Heart right ventricle (tissue), 16 donors: ENCODE measurements around the gene CTDNEP1. TPM values are rescaled to one million over a fixed set of nuclear protein-coding genes. Genes with fewer than 3 reads are reported as not detected.

ENCODE experiments used
- ATAC-seq, 8 donors: fragments of 200-7000 bp; cut with Tn5 transposase; one replicate each; pipeline ENCODE4 v1.9.1; 2020; ENCODE audit warnings: mild to moderate bottlenecking in 8 of 8, moderate library complexity in 8 of 8, moderate number of reproducible peaks in 1 of 8
- DNase-seq, 2 donors: peaks; one replicate each; pipeline ENCODE4 v3.0.0-alpha.2; 2020
- H3K27ac ChIP-seq, 10 donors: fragments of 200-600 bp; sonication (generic) in 2 of 10; one replicate each; pipeline versions ENCODE4 v1.5.0 to v1.8.0; 2020 to 2022; ENCODE audit warnings: mild to moderate bottlenecking in 3 of 10
- H3K27me3 ChIP-seq, 7 donors: fragments of 200-600 bp; one replicate each; pipeline ENCODE4 v1.8.0; 2021 to 2022; ENCODE audit warnings: mild to moderate bottlenecking in 2 of 7
- H3K36me3 ChIP-seq, 9 donors: fragments of 200-600 bp; sonication (generic) in 1 of 9; one replicate each; pipeline versions ENCODE4 v1.5.0 to v1.8.0; 2020 to 2022; ENCODE audit warnings: mild to moderate bottlenecking in 2 of 9
- H3K4me1 ChIP-seq, 9 donors: fragments of 200-600 bp; sonication (generic) in 1 of 9; one replicate each; pipeline versions ENCODE4 v1.5.0 to v1.8.0; 2020 to 2022; ENCODE audit warnings: mild to moderate bottlenecking in 4 of 9
- H3K4me3 ChIP-seq, 10 donors: fragments of 200-600 bp; sonication (generic) in 2 of 10; one replicate each; pipeline versions ENCODE4 v1.5.0 to v1.8.0; 2020 to 2022; ENCODE audit warnings: mild to moderate bottlenecking in 7 of 10, moderate library complexity in 2 of 10
- H3K9me3 ChIP-seq, 11 donors: fragments of 200-600 bp in 10 of 11; sonication (generic) in 2 of 11; one replicate each; pipeline versions ENCODE4 v1.5.0 to v1.8.0; 2013 to 2022; ENCODE audit warnings: mild to moderate bottlenecking in 2 of 11, control low read depth in 1 of 11, moderate library complexity in 1 of 11
- WGBS, 2 donors: extraction: QIAGEN DNeasy Blood & Tissue Kit; methylation state at CpG; one replicate each; pipeline ENCODE4 v1.1.7; 2013; ENCODE audit warnings: inconsistent platforms in 1 of 2; 5-methylcytosine and 5-hydroxymethylcytosine counted together
- intact Hi-C, 10 donors: fragments of 100-400 bp; cut with DNase I; formaldehyde crosslinking; loops; one replicate each; pipeline versions ENCODE4 v1.11.1 to v1.14.2; 2022
- polyA plus RNA-seq, 2 donors: library from polyadenylated mRNA; stranded (reverse); fragments of 200-250 nt; gene quantifications; one replicate each; pipeline ENCODE4 v1.2.3, GENCODE V29; 2013
- total RNA-seq, 10 donors: library from RNA; stranded (reverse); fragmentation: NEBNext Ultra II Directional in 3 of 10; extraction: Animal tissue kit (Norgen Biotek cat#: 25700) in 3 of 10; gene quantifications; one replicate each; pipeline versions ENCODE4 v1.2.1 to v1.2.4, GENCODE V29; 2021 to 2023
- TF ChIP-seq, protein P1 (sequence below), 9 donors: fragments of 200-600 bp; sonication (generic) in 2 of 9; IDR thresholded peaks; one replicate each; pipeline versions ENCODE4 v1.5.0 to v1.8.0; 2021 to 2022; ENCODE audit warnings: antibody characterized with exemption in 9 of 9, mild to moderate bottlenecking in 5 of 9, moderate library complexity in 1 of 9
- donor health status: Arrhythmogenic right ventricular cardiomyopathy.
- donor health status: ischemic (EF 13 %, LVEDD 7.1; RV severe dilation, severe dysfunction).
- donor health status: healthy with polysubstance abuse.
- donor health status: DM: no; HTN: yes; CAD: no.
- donor health status: DM: no; HTN: no; CAD: no.
- donor health status: ischemic (EF 25% LVEDD 6.9; RV normal size, moderate dysfunction).
- donor health status: ischemic (EF 25% LVEDD 5.7; RV mildly dilated, moderate dysfunction).
- donor health status: healthy.
- donor health status: DM: yes; HTN: yes; CAD: no.
- donor health status: Ischemic cardiomyopathy.
- donor health status: ischemic (EF 35%, LVEDD 5.7; RV mildly dilated, moderate dysfunction).
- donor health status: nonischemic (EF 11% LVEDD 7.7; RV severe dilation, severe dysfunction).
- donor health status: DM: yes; HTN: yes; CAD: no.
- donor health status: PGD.
- donor health status: ischemic (EF 29% LVEDD 5.4; RV normal size, mild dysfunction).
- donor health status: nonischemic (EF 23%, LVEDD 6.1; RV moderate dilation, normal function).

Gene CTDNEP1
- total and polyA plus RNA-seq, 12 donors: 56.3 to 135 (median 110) TPM

DNA sequence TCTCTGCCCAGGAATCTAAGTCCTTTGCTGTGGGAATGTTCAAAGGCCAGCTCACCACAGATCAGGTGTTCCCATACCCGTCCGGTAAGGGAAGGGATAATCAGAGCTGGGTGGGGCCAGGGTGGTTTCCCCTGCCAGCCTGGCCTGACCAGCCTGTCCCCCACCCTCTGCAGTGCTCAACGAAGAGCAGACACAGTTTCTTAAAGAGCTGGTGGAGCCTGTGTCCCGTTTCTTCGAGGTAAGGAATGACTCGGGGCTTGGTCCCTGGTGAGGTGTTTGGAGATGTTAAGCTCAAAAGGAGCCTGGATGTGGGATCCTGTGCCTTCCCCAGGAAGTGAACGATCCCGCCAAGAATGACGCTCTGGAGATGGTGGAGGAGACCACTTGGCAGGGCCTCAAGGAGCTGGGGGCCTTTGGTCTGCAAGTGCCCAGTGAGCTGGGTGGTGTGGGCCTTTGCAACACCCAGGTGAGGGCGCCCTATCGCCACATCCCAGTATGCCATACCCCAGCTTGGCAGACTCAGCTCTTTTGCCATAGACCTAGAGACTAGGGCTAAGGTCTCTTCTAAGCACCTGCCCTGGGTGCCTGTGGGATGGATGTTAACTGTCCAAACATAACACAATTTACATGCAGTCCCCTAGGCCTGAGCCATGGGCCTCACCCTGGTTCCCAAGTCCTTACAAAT, 30.8 kb downstream of the CTDNEP1 start:
- Histone ChIP-seq H3K4me1 (peaks cover 16 to 86% (median 53%) of the 10 kb centered on the region in 9 donors), H3K4me3 (peak overlapping the region; percentile 63 to 99 (median 88)), H3K9me3 (no peaks in the 10 kb centered on the region), H3K27me3 (no peaks in the 10 kb centered on the region), H3K27ac (peak overlapping the region; percentile 91 to 100 (median 98)), H3K36me3 (peaks cover 0 to 51% (median 11%) of the 10 kb centered on the region in 9 donors)
- TF ChIP-seq, protein P1, sequence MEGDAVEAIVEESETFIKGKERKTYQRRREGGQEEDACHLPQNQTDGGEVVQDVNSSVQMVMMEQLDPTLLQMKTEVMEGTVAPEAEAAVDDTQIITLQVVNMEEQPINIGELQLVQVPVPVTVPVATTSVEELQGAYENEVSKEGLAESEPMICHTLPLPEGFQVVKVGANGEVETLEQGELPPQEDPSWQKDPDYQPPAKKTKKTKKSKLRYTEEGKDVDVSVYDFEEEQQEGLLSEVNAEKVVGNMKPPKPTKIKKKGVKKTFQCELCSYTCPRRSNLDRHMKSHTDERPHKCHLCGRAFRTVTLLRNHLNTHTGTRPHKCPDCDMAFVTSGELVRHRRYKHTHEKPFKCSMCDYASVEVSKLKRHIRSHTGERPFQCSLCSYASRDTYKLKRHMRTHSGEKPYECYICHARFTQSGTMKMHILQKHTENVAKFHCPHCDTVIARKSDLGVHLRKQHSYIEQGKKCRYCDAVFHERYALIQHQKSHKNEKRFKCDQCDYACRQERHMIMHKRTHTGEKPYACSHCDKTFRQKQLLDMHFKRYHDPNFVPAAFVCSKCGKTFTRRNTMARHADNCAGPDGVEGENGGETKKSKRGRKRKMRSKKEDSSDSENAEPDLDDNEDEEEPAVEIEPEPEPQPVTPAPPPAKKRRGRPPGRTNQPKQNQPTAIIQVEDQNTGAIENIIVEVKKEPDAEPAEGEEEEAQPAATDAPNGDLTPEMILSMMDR (IDR thresholded peaks at IDR 0.05): peak in 6 of 9 donors; percentile 24 to 53 (median 44)
- ATAC-seq: peak in 6 of 8 donors; percentile 2 to 18 (median 13)
- no peak for DNase-seq
- 27 to 28% methylated on average over 11 of the region's 11 CpGs for WGBS, 2 donors
- intact Hi-C loops: no loop called here

DNA sequence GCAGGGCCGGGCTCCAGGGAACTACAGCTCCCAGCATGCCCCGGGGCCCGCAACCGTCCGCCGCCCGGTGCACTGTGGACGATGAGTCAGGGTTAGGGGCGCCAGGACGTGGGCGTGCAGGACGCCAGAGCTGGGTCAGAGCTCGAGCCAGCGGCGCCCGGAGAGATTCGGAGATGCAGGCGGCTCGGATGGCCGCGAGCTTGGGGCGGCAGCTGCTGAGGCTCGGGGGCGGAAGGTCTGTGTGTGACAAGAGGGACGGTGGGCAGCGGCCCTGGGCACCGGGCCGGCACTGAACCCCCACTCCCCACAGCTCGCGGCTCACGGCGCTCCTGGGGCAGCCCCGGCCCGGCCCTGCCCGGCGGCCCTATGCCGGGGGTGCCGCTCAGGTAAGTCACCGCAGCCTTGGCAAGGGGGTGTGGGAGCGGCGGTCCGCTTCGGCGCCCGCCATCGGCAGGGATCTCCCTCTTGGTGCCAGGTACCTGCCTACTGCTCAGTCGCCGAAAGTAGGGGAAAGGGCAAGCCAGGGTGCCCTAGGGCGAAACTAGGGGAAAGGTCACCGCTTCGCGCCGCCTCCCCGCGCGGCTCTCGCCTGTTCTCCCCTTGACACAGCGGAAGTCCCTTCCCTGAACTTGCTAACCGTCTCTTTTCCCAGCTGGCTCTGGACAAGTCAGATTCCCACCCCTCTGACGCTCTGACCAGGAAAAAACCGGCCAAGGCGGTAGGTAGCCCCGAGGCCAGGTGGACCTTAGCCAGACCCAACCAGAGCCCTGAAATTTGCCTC, 31.5 kb downstream of the CTDNEP1 start, which contains the start of the genes ACADVL and DLG4:
Gene ACADVL (plus strand): TSS at position 127 of the 781 bp plus-strand sequence. CDS start 47 bp downstream, at position 174.
Gene DLG4 (minus strand): TSS at position 25 of the 781 bp plus-strand sequence.
- H3K27me3 ChIP-seq: no peaks in the 10 kb centered on the region
- H3K36me3 ChIP-seq: peaks cover 0 to 43% (median 11%) of the 10 kb centered on the region in 9 donors
- intact Hi-C loops: loop anchor here in 1 of 10 donors (2.0 kb wide), 1 partner anchor 19 kb away; the partner anchor contains the start of gene PHF23
- peak; percentile 82 to 89 (median 86) for ATAC-seq
- H3K4me1 ChIP-seq: peaks cover 16 to 86% (median 60%) of the 10 kb centered on the region in 9 donors
- peak; percentile 91 to 94 for DNase-seq
- TF ChIP-seq, protein P1 (IDR thresholded peaks at IDR 0.05): no peak
- H3K4me3 ChIP-seq: peak within 1 kb of the TSS; percentile 63 to 99 (median 88)
- whole genome bisulfite sequencing, 2 donors: 0% methylated on average over 55 to 63 of the region's 63 CpGs
- H3K27ac ChIP-seq: peak within 1 kb of the TSS; percentile 91 to 100 (median 98)
- H3K9me3 ChIP-seq: no peaks in the 10 kb centered on the region

DNA sequence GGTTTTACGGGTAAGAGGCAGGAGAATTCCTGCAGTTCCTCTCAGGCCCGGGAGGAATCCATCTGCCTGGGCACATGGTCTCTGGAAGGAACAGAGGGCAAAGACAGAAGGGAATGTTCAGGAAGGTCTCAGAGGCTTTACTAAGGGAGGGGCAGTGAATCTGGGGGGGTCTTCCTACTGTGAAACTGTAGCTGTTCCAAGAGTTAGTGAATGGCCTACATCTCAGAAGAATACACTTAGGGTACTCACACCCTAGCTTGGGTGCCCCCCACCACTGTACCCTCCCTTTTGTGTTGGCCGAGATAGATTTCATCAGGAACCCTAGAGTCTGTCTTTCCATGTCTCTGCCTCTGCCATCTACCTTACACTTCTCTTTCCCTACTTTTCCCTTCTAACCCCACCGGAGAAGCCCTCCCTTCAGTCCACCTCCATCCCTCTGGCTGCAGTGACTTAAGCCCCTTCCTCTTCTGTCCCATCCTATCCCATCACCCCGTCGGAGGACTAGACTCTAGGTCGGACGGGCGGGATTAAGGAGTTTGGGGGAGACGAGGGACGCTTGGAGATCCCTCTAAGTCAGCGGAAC, 32.2 kb downstream of the CTDNEP1 start:
- H3K27ac ChIP-seq: peak overlapping the region; percentile 91 to 100 (median 98)
- H3K27me3 ChIP-seq: no peaks in the 10 kb centered on the region
- H3K4me1 ChIP-seq: peaks cover 16 to 80% (median 63%) of the 10 kb centered on the region in 9 donors
- DNase-seq (no peak), ATAC-seq (no peak)
- H3K4me3 ChIP-seq: peak overlapping the region; percentile 63 to 99 (median 88)
- TF ChIP-seq, protein P1 (IDR thresholded peaks at IDR 0.05): no peak
- H3K36me3 ChIP-seq: peaks cover 0 to 36% (median 9%) of the 10 kb centered on the region in 9 donors
- intact Hi-C loops: loop anchor here in 1 of 10 donors (2.0 kb wide), 1 partner anchor 19 kb away; the partner anchor contains the start of gene PHF23
- H3K9me3 ChIP-seq: no peaks in the 10 kb centered on the region
- 18 to 19% methylated on average over 12 of the region's 12 CpGs for WGBS, 2 donors

DNA sequence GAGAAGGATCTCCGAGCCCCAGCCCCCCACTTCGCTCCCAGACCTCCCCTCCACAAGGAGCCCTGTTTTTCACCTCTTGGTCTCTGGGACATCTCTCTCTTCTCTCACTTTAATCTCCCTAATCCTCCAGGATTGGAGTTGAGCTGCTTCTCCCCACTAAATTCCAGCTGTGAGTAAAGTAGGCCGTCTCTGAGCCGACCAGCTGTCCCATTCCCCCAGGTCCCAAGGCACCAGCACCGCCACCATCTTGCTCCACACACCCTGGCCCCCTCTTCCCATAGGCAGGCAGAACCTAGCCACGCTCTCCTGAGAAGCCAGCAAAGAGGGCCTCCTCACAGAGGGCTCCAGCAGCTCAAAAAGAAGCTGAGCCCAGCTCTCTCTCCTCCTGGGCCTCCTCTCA, 32.8 kb downstream of the CTDNEP1 start:
- Histone ChIP-seq H3K9me3 (no peaks in the 10 kb centered on the region), H3K4me3 (no peak overlapping the region), H3K36me3 (peaks cover 0 to 31% (median 4%) of the 10 kb centered on the region in 9 donors), H3K27me3 (no peaks in the 10 kb centered on the region), H3K4me1 (peaks cover 19 to 78% (median 65%) of the 10 kb centered on the region in 9 donors), H3K27ac (peak overlapping the region in 8 of 10 donors; percentile 67 to 100 (median 98))
- WGBS, 2 donors: 63 to 65% methylated on average over 6 of the region's 6 CpGs
- intact Hi-C loops: loop anchor here in 1 of 10 donors (2.0 kb wide), 1 partner anchor 20 kb away; the partner anchor contains the start of gene PHF23
- ATAC-seq (no peak), DNase-seq (no peak)
- TF ChIP-seq, protein P1 (IDR thresholded peaks at IDR 0.05): no peak
